ENCODE results near the gene VSTM2L.

Gene VSTM2L

GRCh38 chr20:37934634-37935375, 31.9 kb downstream of the VSTM2L start:
- no peaks in the 10 kb centered on the region for H3K4me1 ChIP-seq (ENCODE audit: low read depth, poor library complexity, severe bottlenecking)
- H2AFZ ChIP-seq (ENCODE audit: low read depth): no peak overlapping the region
- TF ChIP-seq CTCF (conservative IDR thresholded peaks at IDR 0.05; ENCODE audit: low read depth, low read length): no peak
- H3K27ac ChIP-seq: no peak overlapping the region
- H3K36me3 ChIP-seq (ENCODE audit: insufficient read depth): no peaks in the 10 kb centered on the region
- H3K4me2 ChIP-seq: no peak overlapping the region
- no peak overlapping the region for H3K9ac ChIP-seq
- no peak overlapping the region for H3K4me3 ChIP-seq (IDR thresholded peaks at IDR 0.05; ENCODE audit: insufficient read depth, low read depth, low read length)
- H3K27me3 ChIP-seq (ENCODE audit: insufficient read depth, low read depth): peaks cover 25% of the 10 kb centered on the region; the same call in 1 of the 2 replicates
- H3K79me2 ChIP-seq (ENCODE audit: insufficient read depth, low read depth): no peaks in the 10 kb centered on the region
- no peaks in the 10 kb centered on the region for H4K20me1 ChIP-seq (ENCODE audit: insufficient read depth)

- H3K36me3 ChIP-seq (ENCODE audit: insufficient read depth): no peaks in the 10 kb centered on the region
- no peak for TF ChIP-seq CTCF (conservative IDR thresholded peaks at IDR 0.05; ENCODE audit: low read depth, low read length)
- H3K4me1 ChIP-seq (ENCODE audit: low read depth, poor library complexity, severe bottlenecking): no peaks in the 10 kb centered on the region
- H4K20me1 ChIP-seq (ENCODE audit: insufficient read depth): no peaks in the 10 kb centered on the region
- H3K4me2 ChIP-seq: no peak overlapping the region
- H3K9ac ChIP-seq: no peak overlapping the region
- H3K27ac ChIP-seq: no peak overlapping the region
- H2AFZ ChIP-seq (ENCODE audit: low read depth): no peak overlapping the region
- H3K79me2 ChIP-seq (ENCODE audit: insufficient read depth, low read depth): no peaks in the 10 kb centered on the region
- no peak overlapping the region for H3K4me3 ChIP-seq (IDR thresholded peaks at IDR 0.05; ENCODE audit: insufficient read depth, low read depth, low read length)
- H3K27me3 ChIP-seq (ENCODE audit: insufficient read depth, low read depth): peaks cover 19% of the 10 kb centered on the region; the same call in 1 of the 2 replicates
Measured at GRCh38 chr20:37935435-37935834, 32.5 kb downstream of the VSTM2L start.

- no peak overlapping the region for H3K4me3 ChIP-seq (IDR thresholded peaks at IDR 0.05; ENCODE audit: insufficient read depth, low read depth, low read length)
- H3K27ac ChIP-seq: no peak overlapping the region
- H3K4me1 ChIP-seq (ENCODE audit: low read depth, poor library complexity, severe bottlenecking): no peaks in the 10 kb centered on the region
- H2AFZ ChIP-seq (ENCODE audit: low read depth): no peak overlapping the region
- no peak overlapping the region for H3K9ac ChIP-seq
- no peaks in the 10 kb centered on the region for H4K20me1 ChIP-seq (ENCODE audit: insufficient read depth)
- H3K79me2 ChIP-seq (ENCODE audit: insufficient read depth, low read depth): no peaks in the 10 kb centered on the region
- H3K27me3 ChIP-seq (ENCODE audit: insufficient read depth, low read depth): peaks cover 16% of the 10 kb centered on the region; the same call in 1 of the 2 replicates
- no peaks in the 10 kb centered on the region for H3K36me3 ChIP-seq (ENCODE audit: insufficient read depth)
- H3K4me2 ChIP-seq: no peak overlapping the region
- no peak for TF ChIP-seq CTCF (conservative IDR thresholded peaks at IDR 0.05; ENCODE audit: low read depth, low read length)
Measured at GRCh38 chr20:37936041-37936440, 33.1 kb downstream of the VSTM2L start.

GRCh38 chr20:37936451-37936850, 33.5 kb downstream of the VSTM2L start:
- Histone ChIP-seq H3K4me2 (no peak overlapping the region), H3K9ac (no peak overlapping the region), H3K27ac (no peak overlapping the region), H3K36me3 (ENCODE audit: insufficient read depth) (no peaks in the 10 kb centered on the region), H3K4me1 (ENCODE audit: low read depth, poor library complexity, severe bottlenecking) (no peaks in the 10 kb centered on the region), H4K20me1 (ENCODE audit: insufficient read depth) (no peaks in the 10 kb centered on the region), H3K4me3 (IDR thresholded peaks at IDR 0.05; ENCODE audit: insufficient read depth, low read depth, low read length) (no peak overlapping the region), H2AFZ (ENCODE audit: low read depth) (no peak overlapping the region), H3K27me3 (ENCODE audit: insufficient read depth, low read depth) (peaks cover 14% of the 10 kb centered on the region; the same call in 1 of the 2 replicates), H3K79me2 (ENCODE audit: insufficient read depth, low read depth) (no peaks in the 10 kb centered on the region)
- no peak for TF ChIP-seq CTCF (conservative IDR thresholded peaks at IDR 0.05; ENCODE audit: low read depth, low read length)
